Inflammatory macrophage (primary cell): ENCODE data around the gene ZNF99.
"Not testable (repeated sequence)": the region's sequence is repeated elsewhere in the genome, so short reads cannot be mapped to it uniquely, and the experiment has no call there.

Experiments used
- DNase-seq, 2 donors: peaks; one replicate each; pipeline ENCODE4 v3.0.0-alpha.2; 2020 to 2022
- total RNA-seq, 18 experiments: gene quantifications; one replicate each; lab custom pipeline; 2026; ENCODE audit warnings: mixed read lengths in 6 of 18, inconsistent platforms in 2 of 18; lab: John Stamatoyannopoulos, UW

The ZNF99 gene
- total RNA-seq = 0 to 0.06 (median 0) reads per million in 18 experiments

- DNase-seq = no peak
Observed at GRCh38 chr19:22783651-22784410, at the start of gene ZNF99. ZNF99 (minus strand) TSS chr19:22784151; CDS start chr19:22784016, 135 bp downstream.

DNA sequence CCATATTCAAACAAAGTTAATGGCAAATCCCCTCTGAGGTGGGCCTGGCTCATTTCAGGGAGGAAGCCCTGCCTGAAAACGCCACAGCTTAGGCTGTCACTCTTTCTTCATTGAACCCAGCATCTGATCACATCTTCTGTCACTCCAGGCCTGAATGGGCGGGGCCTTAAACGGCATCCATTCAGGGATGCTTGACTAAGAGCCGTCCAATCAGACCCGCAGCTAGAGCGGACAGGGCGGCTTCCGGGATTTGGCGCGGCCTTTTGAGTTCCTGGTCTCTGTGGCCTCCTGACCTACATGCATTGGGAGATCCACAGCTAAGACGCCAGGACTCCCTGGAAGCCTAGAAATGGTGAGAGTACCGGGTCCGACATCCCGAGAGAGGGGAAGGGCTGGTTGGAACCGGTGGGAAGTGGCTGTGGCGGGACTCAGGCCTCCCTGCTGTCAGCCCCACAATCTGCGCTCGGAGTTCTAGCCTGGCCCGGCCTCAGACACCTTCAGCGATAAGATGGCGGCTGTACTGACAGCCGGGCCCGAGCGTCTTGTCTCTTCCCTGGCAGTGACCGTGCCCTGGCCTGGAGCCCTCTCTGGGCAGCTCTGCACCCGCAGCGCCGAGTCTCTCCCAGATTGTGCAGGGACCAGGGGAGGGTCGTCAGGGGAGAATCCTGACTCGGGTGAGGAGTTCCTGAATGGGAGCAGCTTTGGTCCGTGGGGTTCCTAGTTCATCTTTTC, 48.2 kb upstream of the ZNF99 start, which contains the start of gene ZNF723:
Gene ZNF723 (plus strand): TSS at position 261 of the 732 bp plus-strand sequence. CDS start 89 bp downstream, at position 350.
- DNase-seq = no peak

DNA sequence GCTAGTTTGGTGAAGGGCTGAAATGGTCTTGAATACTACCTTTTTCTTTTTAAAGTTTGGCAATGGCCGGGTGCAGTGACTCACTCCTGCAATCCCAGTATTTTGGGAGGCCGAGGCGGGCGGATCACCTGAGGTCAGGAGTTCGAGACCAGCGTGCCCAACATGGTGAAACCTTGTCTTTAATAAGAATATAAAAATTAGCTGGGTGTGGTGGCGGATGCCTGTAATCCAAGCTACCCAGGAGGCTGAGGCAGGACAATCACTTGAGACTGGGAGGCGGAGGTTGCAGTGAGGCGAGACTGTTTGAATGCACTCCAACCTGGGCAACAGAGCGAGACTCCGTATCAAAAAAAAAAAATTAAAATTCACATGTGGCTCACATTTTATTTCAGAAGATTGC, 47.3 kb upstream of the ZNF99 start:
- DNase-seq = no peak

- DNase-seq = no peak
Observed at GRCh38 chr19:22814124-22814523, 30.2 kb upstream of the ZNF99 start.

DNA sequence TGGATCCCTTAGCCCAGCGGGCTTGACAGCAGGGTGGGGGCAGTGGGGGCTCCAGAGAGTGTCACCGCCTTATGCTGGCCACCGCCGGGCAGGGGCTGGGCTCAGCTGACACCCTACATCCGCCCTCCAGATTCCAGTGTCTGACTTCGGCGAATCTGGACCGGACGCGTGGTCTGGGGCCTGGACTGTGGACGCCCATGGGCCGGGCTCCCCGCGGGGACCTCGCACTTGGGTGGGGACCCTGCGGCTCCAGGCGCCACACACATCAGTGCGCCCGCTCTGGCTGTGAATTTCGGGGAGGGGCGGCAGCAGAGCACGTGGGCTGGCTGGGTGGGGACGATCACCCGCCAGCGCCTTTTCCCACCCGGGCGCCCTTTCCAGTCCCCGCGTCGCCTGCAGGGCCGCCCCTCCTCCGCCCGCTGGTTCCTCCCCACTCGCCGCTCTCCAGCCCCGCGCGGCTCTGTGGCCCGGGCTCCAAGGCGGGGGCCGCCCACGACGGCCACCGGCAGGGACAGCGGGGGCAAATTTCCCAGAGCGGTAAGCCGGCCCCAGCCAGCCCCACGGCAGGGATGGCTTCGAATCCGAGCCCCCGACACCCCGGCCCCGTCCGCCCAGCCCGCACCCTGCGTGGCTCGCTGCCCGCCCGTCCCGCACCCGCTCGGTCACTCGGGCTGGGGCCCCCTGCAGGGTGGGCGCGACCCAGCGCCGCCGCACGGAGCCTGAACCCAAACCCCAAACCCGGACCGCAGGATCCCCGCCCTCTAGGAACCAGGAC, 23.3 kb upstream of the ZNF99 start:
- DNase-seq = no peak

GRCh38 chr19:22806418-22806817, 22.5 kb upstream of the ZNF99 start:
- no peak for DNase-seq

DNA sequence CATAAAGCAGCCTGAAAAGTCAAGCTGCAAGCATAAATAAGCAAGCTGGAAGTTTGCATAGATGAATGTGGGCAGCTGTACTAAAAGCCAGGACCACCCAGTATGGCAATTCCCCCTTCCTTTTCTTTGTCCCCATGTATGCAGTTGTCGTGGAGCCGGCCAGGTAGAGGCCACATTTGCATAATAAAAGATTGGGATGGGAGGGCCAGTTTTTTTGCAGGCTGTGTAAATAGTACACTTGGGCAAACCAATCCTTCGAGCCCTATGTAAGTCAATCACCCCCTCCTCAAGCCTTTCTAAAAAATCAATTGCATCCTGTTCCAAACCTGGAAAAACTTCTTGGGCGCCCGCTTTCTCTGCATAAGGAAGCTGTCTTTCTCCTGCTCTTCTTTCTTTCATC, 13.1 kb upstream of the ZNF99 start:
- DNase-seq = no peak

DNA sequence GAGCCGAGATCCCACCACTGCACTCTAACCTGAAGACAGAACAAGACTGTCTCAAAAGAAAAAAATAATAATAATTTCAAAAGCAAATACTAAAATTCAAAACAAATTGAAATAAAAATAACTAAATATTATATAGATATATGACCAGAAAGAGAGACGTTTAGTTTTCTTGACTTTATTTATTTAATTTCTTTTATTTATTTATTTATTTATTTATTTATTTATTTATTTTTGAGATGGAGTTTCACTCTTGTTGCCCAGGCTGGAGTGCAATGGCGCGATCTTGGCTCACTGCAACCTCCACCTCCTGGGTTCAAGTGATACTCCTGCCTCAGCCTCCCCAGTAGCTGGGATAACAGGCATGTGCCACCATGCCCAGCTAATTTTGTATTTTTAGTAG, 8.9 kb upstream of the ZNF99 start:
- not testable (repeated sequence) for DNase-seq

DNA sequence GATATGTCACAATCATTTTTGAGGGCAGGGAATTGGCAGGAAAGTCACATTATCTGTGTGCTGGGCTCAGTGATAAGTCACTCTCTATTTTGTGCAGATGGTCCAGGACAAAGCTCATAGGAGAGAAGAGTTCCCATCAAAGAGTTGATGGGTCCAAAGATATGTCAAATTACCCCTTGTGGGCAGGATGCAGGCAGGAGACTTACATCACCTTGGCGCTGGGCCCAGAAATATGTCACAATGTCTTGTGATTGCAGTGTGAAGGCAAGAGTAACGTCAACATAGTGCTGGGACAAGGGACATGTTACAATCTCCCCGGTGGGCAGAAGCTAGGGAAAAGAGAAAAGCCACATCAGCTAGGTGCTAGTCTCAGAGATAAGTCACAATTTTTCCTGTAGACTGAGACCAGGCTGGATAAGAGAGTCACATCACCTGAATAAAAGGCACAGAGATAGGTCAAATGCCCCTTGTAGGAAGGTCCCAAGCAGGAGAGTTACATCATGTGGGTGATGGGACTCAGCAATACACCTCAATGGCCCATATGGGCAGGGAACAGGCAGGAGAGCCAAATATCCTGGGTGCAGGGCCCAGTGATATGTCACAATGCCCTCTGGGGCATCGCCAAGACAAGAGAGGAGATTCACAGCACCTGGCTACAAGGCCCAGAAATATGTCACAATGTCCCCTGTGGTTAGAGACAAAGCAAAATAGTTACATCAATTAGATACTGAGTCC, 47.9 kb downstream of the ZNF99 start:
- no peak for DNase-seq

GRCh38 chr19:22733691-22734090, 50.3 kb downstream of the ZNF99 start:
- no peak for DNase-seq

- not testable (repeated sequence) for DNase-seq
Observed at GRCh38 chr19:22728214-22728613, 55.7 kb downstream of the ZNF99 start.

- DNase-seq = not testable (repeated sequence)
Observed at GRCh38 chr19:22721533-22721932, 62.4 kb downstream of the ZNF99 start.

DNA sequence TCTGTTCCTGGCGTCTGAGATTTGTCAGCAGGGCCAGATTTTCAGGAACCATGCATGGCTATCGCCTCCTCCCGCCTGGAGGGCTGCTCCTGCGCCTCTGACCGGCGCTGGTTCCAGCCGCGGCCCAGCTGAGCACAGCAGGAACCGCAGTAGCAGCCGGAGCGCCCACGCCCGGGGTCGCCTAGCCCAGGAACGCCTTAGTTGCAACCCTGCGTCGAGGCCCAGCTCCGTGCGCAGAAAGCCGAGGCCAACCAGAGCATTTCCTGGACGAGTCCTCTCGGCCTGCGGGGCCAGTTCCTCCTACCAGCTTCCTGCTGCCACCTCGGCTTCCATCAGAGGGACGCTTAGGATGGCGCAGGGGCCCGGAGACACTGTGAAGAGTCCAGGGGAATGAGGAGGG, 75.0 kb downstream of the ZNF99 start:
- no peak for DNase-seq

DNA sequence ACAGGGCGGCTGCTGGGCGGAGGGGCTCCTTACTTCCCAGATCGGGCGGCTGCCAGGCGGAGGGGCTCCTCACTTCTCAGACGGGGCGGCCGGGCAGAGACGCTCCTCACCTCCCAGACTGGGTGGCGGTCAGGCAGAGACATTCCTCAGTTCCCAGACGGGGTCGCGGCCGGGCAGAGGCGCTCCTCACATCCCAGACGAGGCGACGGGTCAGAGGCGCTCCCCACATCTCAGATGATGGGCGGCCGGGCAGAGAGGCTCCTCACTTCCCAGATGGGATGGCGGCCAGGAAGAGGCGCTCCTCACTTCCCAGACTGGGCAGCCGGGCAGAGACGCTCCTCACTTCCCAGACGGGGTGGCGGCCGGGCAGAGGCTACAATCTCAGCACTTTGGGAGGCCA, 80.9 kb downstream of the ZNF99 start:
- not testable (repeated sequence) for DNase-seq

- not testable (repeated sequence) for DNase-seq
Observed at GRCh38 chr19:22702661-22703060, 81.3 kb downstream of the ZNF99 start.
